Smooth muscle cell (in vitro differentiated cells): ENCODE data around the gene TMTC4. TPM values are rescaled to one million over a fixed set of nuclear protein-coding genes. Genes with fewer than 3 reads are reported as not detected.

Source experiments
- DNase-seq: peaks from one replicate; lab custom pipeline; 2025; ENCODE audit not compliant: unreplicated experiment; lab: John Stamatoyannopoulos, UW
- H2AFZ ChIP-seq: fragments of 200-600 bp; sonication (generic); 2 replicates; pipeline ENCODE4 v1.6.0; 2016; ENCODE audit warnings: antibody characterized with exemption, low read depth, mild to moderate bottlenecking
- H3F3A ChIP-seq: fragments of 200-600 bp; sonication (generic); 2 replicates; pipeline ENCODE4 v1.6.0; 2017; ENCODE audit warnings: antibody characterized with exemption, low read depth
- H3K27ac ChIP-seq: fragments of 200-600 bp; sonication (generic); 2 replicates; pipeline ENCODE4 v1.5.1; 2016; ENCODE audit warnings: low read depth, mild to moderate bottlenecking
- H3K27me3 ChIP-seq: fragments of 200-600 bp; sonication (generic); 2 replicates; pipeline ENCODE4 v1.6.1; 2016; ENCODE audit warnings: low read depth, mild to moderate bottlenecking
- H3K36me3 ChIP-seq: fragments of 200-600 bp; sonication (generic); 2 replicates; pipeline ENCODE4 v1.5.1; 2016; ENCODE audit warnings: low read depth
- H3K4me1 ChIP-seq: fragments of 200-600 bp; sonication (generic); 2 replicates; pipeline ENCODE4 v1.5.1; 2016; ENCODE audit warnings: low read depth
- H3K4me2 ChIP-seq: fragments of 200-600 bp; sonication (generic); 2 replicates; pipeline ENCODE4 v1.6.0; 2016; ENCODE audit warnings: mild to moderate bottlenecking
- H3K4me3 ChIP-seq: fragments of 200-600 bp; sonication (generic); 2 replicates; pipeline ENCODE4 v1.5.1; 2016; ENCODE audit warnings: mild to moderate bottlenecking
- H3K79me2 ChIP-seq: fragments of 200-600 bp; sonication (generic); 2 replicates; pipeline ENCODE4 v1.6.0; 2016; ENCODE audit warnings: low read depth, mild to moderate bottlenecking
- H3K9ac ChIP-seq: fragments of 200-600 bp; sonication (generic); 2 replicates; pipeline ENCODE4 v1.6.0; 2016; ENCODE audit warnings: low read depth
- H3K9me3 ChIP-seq: fragments of 200-600 bp; sonication (generic); replicated peaks from 2 replicates; pipeline ENCODE4 v1.5.1; 2016; ENCODE audit warnings: low read depth
- H4K20me1 ChIP-seq: fragments of 200-600 bp; sonication (generic); 2 replicates; pipeline ENCODE4 v1.6.0; 2016; ENCODE audit warnings: low read depth
- CTCF ChIP-seq: fragments of 200-600 bp; sonication (generic); IDR thresholded peaks from 2 replicates; pipeline ENCODE4 v1.5.1; 2017; ENCODE audit warnings: borderline replicate concordance, mild to moderate bottlenecking, antibody characterized with exemption; ENCODE audit not compliant: insufficient read depth, poor library complexity, severe bottlenecking
- WGBS: methylation state at CpG from one replicate; pipeline ENCODE4 v1.1.7; 2016; ENCODE audit warnings: low lambda C conversion rate; 5-methylcytosine and 5-hydroxymethylcytosine counted together
- polyA plus RNA-seq: library from polyadenylated mRNA; unstranded; fragments of >200 nt; fragmentation: Nextera tagmentation; extraction: Ambion mirVana; gene quantifications from 2 replicates; pipeline ENCODE4 v1.2.1, GENCODE V29; 2016
- total RNA-seq: library from RNA; depleted of rRNA; stranded (reverse); fragments of >200 nt; gene quantifications from 2 replicates; pipeline ENCODE4 v1.2.3, GENCODE V29; 2014

TMTC4 gene
- total and polyA plus RNA-seq, 2 experiments from 2014 or later = 6.6 to 7.4 TPM

GRCh38 chr13:100604918-100605710 is 69.5 kb downstream of the TMTC4 start:
- no peak overlapping the region for H2AFZ ChIP-seq
- no peaks in the 10 kb centered on the region for H3K27me3 ChIP-seq
- H3F3A ChIP-seq = no peaks in the 10 kb centered on the region
- TF ChIP-seq CTCF = no peak
- H3K4me1 ChIP-seq = no peaks in the 10 kb centered on the region
- WGBS = 92% methylated on average over 5 of the region's 5 CpGs
- H4K20me1 ChIP-seq = no peaks in the 10 kb centered on the region
- H3K9ac ChIP-seq = no peak overlapping the region
- H3K79me2 ChIP-seq = no peaks in the 10 kb centered on the region
- H3K36me3 ChIP-seq = no peaks in the 10 kb centered on the region
- no peak overlapping the region for H3K4me2 ChIP-seq
- H3K4me3 ChIP-seq = no peak overlapping the region
- H3K9me3 ChIP-seq = no peaks in the 10 kb centered on the region
- H3K27ac ChIP-seq = no peak overlapping the region
- DNase-seq = no peak

- Histone ChIP-seq H3K27me3 (no peaks in the 10 kb centered on the region), H3K9me3 (no peaks in the 10 kb centered on the region), H3K4me2 (no peak overlapping the region), H3K27ac (no peak overlapping the region), H2AFZ (no peak overlapping the region), H3K9ac (no peak overlapping the region), H4K20me1 (no peaks in the 10 kb centered on the region), H3K36me3 (no peaks in the 10 kb centered on the region), H3K4me3 (no peak overlapping the region), H3K4me1 (no peaks in the 10 kb centered on the region), H3K79me2 (no peaks in the 10 kb centered on the region), H3F3A (no peaks in the 10 kb centered on the region)
- no peak for TF ChIP-seq CTCF
- 95% methylated on average over 8 of the region's 8 CpGs for WGBS
- DNase-seq = no peak
Measured at GRCh38 chr13:100602493-100603111, 72.0 kb downstream of the TMTC4 start.

GRCh38 chr13:100601716-100602115 is 72.9 kb downstream of the TMTC4 start:
- no peak for TF ChIP-seq CTCF
- no peaks in the 10 kb centered on the region for H3K4me1 ChIP-seq
- no peak overlapping the region for H3K4me2 ChIP-seq
- no peaks in the 10 kb centered on the region for H3K27me3 ChIP-seq
- H3K9ac ChIP-seq = no peak overlapping the region
- H3K9me3 ChIP-seq = no peaks in the 10 kb centered on the region
- no peak overlapping the region for H3K27ac ChIP-seq
- H4K20me1 ChIP-seq = no peaks in the 10 kb centered on the region
- no peaks in the 10 kb centered on the region for H3K36me3 ChIP-seq
- H2AFZ ChIP-seq = no peak overlapping the region
- no peak overlapping the region for H3K4me3 ChIP-seq
- no peaks in the 10 kb centered on the region for H3K79me2 ChIP-seq
- H3F3A ChIP-seq = no peaks in the 10 kb centered on the region
- 95% methylated on average over 7 of the region's 7 CpGs for WGBS
- no peak for DNase-seq

- H3K79me2 ChIP-seq = no peaks in the 10 kb centered on the region
- WGBS = 75% methylated on average over 6 of the region's 6 CpGs
- H3K4me3 ChIP-seq = no peak overlapping the region
- H3K36me3 ChIP-seq = no peaks in the 10 kb centered on the region
- H3F3A ChIP-seq = no peaks in the 10 kb centered on the region
- no peak for TF ChIP-seq CTCF
- no peak for DNase-seq
- H3K27ac ChIP-seq = no peak overlapping the region
- H3K4me1 ChIP-seq = no peaks in the 10 kb centered on the region
- no peaks in the 10 kb centered on the region for H4K20me1 ChIP-seq
- no peaks in the 10 kb centered on the region for H3K27me3 ChIP-seq
- H3K9me3 ChIP-seq = no peaks in the 10 kb centered on the region
- H3K4me2 ChIP-seq = no peak overlapping the region
- H3K9ac ChIP-seq = no peak overlapping the region
- H2AFZ ChIP-seq = no peak overlapping the region
Measured at GRCh38 chr13:100600915-100601314, 73.7 kb downstream of the TMTC4 start.
